ENCODE measurements around the gene KLHL7. TPM values are rescaled to one million over a fixed set of nuclear protein-coding genes. Genes with fewer than 3 reads are reported as not detected.
"Not testable (repeated sequence)": the region's sequence is repeated elsewhere in the genome, so short reads cannot be mapped to it uniquely, and the experiment has no call there.

The KLHL7 gene
- total RNA-seq, 1 experiment from 2014 or later, result 36.2 TPM

DNA sequence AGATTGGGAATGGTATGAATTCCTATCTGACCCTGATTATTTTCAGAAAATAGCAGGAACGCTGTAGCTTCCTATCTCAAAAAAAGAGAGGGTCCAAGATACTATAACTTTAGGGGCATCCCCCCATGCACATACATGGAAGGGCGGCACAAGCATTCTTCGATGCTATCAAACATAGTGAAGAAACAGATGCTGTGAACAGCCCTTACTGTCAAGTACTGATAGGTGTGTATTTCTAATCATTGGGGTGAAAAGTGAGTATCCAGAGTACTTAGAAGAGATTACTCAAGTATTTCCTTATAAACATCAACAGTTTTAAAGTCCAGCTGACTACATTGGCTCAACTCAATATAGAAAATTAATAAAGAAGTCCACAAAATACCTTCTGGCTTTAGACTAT is 59.3 kb downstream of the KLHL7 start:
- in situ Hi-C loops (cut with HindIII; ENCODE audit: low pct_unique_long_range_greater_than_20kb, low sequenced_read_pairs), result no loop called here
- DNase-seq (ENCODE audit: low read depth), result no peak

DNA sequence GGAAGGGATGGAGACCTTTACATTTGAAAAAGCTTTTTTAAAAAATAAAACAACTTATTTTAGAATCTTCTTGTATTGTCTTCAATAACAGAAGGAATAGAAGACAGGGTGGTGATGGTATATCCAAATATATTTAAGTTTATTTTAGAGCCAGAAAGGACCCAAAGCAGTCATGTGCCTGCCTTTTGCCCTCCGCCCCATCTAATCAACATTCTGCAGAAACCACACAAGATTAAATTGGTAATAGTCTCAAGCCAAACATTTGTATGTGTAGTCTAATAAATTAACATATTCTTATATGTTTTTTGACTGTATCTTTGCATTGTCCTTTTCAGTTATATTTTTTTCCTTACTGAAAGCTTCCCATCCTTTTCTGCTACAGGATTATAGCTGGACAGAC is 59.7 kb downstream of the KLHL7 start:
- no peak for DNase-seq (ENCODE audit: low read depth)
- in situ Hi-C loops (cut with HindIII; ENCODE audit: low pct_unique_long_range_greater_than_20kb, low sequenced_read_pairs), result no loop called here

- in situ Hi-C loops (cut with HindIII; ENCODE audit: low pct_unique_long_range_greater_than_20kb, low sequenced_read_pairs), result no loop called here
- no peak for DNase-seq (ENCODE audit: low read depth)
Observed at GRCh38 chr7:23167691-23168090, 62.1 kb downstream of the KLHL7 start.

DNA sequence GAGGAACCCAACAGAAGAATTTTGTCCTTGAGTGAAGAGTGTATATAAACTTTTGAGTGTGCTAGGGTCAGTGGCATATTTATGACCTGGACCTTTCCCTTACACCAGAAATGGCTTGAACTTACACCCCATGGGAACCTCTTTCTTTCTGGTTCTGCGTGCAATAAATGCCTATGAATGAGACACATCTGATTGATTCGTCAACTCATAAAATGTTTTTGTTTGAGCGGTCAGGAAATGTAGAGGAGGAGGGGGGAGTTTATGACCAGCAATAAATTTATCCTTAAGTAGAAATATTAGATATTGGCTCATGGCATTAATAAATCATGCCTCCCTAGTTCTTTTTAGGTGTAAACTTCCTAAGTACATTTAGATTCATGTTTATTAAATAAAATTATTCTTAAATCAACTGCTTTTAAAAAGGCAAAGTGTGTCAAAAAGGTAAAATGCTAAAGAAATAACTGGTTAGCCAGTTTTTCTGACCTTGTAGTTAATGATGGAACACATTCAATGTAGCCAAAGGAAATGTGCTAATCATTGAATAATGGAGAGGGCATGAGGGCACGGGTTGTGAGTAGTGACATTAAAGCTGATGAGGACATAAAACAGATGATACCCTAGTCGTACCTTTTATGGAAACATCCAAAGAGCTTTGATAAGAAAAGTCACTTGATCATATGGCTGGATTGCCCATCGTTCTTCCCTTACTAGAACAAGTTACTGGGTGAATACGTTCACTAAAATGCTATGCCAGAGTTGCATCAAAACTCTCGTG is 62.7 kb downstream of the KLHL7 start:
- in situ Hi-C loops (cut with HindIII; ENCODE audit: low pct_unique_long_range_greater_than_20kb, low sequenced_read_pairs), result no loop called here
- DNase-seq (ENCODE audit: low read depth), result no peak

DNA sequence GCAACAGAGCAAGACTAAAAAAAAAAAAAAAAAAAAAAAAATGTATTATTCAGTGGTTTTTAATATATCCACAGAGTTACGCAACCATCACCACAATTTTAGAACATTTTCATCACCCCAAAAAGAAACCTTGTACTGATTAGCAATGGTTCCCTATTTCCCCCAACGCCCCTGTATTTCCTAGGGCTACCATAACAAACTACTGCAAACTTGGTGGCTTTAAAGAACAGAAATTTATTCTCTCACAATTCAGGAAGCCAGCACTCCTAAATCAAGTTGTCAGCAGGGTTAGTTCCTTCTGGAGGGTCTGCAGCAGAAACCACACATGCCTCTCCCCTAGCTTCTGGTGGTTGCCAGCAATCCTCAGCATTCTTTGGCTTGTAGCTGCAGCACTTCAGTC is 70.4 kb downstream of the KLHL7 start:
- no peak for DNase-seq (ENCODE audit: low read depth)
- in situ Hi-C loops (cut with HindIII; ENCODE audit: low pct_unique_long_range_greater_than_20kb, low sequenced_read_pairs), result no loop called here

- DNase-seq (ENCODE audit: low read depth), result peak; percentile 98
- in situ Hi-C loops (cut with HindIII; ENCODE audit: low pct_unique_long_range_greater_than_20kb, low sequenced_read_pairs), result no loop called here
Observed at GRCh38 chr7:23181684-23182553, 76.3 kb downstream of the KLHL7 start, which contains the start of gene NUP42. Gene NUP42 (plus strand): TSS chr7:23182048. CDS start chr7:23182086, 38 bp downstream.

DNA sequence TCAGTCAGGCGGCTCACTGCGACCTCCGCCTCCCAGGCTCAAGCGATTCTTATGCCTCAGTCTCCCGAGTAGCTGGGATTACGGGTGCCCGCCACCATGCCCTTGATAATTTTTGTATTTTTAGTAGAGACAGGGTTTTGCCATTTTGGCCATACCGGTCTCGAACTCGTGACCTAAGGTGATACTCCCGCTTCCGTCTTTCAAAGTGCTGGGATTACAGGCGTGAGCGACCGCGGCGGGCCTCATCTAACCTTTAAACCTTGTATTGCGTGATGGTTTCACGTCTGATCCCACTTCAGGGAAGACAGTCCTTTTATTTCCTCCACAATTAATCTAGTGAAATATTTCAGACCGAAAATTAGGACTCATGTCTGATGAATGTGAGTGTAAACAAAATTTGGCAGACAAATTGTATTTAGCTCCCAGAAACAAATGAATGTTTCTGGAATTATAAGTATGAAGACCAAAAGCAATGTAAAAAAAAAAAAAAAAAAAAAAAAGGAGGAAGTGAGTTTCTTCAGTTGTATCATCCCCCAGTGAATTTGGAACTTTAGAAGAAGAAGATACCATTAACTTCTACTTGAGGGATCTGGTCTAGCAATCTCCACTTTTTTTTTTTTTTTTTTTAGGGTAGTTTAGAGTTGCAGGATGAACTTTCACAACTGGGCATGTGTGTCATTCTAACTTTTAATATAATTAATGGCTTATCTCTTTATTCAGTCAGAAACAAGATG is 77.9 kb downstream of the KLHL7 start:
- no peak for DNase-seq (ENCODE audit: low read depth)
- in situ Hi-C loops (cut with HindIII; ENCODE audit: low pct_unique_long_range_greater_than_20kb, low sequenced_read_pairs), result no loop called here

DNA sequence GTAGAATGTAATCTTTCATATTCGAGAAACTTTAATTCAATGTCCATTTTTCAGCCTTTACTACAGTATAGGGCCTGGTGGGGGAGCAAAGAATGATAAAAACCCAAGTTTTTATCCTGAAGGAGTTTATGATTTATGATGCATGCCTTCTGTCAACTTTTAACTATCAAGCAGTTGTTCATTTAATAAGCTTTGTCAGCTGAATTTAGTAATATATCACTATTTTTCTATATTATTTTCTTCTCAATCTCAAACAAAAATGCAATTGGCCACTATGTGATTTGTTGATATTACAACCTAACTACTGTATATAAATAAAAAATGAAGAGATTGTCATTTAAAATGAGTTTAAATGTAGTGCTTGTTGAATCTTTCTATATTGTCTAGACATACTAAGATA is 78.7 kb downstream of the KLHL7 start:
- in situ Hi-C loops (cut with HindIII; ENCODE audit: low pct_unique_long_range_greater_than_20kb, low sequenced_read_pairs), result no loop called here

DNA sequence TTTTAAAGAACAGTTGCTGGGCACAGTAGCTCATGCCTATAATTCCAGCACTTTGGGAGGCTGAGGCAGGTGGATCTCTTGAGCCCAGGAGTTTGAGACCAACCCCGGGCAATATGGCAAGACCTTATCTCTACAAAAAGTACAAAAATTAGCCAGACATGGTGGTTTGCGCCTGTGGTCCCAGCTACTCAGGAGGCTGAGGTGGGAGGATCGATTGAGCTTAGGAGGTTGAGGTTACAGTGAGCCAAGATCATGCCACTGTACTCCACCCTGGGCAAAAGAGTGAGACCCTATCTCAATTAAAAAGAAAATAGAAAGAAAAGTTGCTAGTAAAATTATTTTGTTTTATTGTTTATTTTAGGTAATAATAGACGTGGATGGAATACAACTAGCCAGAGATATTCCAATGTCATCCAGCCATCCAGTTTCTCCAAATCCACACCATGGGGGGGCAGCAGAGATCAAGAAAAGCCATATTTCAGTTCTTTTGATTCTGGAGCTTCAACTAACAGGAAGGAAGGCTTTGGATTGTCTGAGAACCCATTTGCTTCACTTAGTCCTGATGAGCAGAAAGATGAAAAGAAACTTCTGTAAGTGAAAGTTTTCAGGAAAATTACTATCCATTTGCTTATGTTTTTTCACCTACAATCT is 79.2 kb downstream of the KLHL7 start:
- DNase-seq (ENCODE audit: low read depth), result peak; percentile 44
- in situ Hi-C loops (cut with HindIII; ENCODE audit: low pct_unique_long_range_greater_than_20kb, low sequenced_read_pairs), result no loop called here

More for the DNA sequence above, 78.7 kb downstream of the KLHL7 start:
- DNase-seq (ENCODE audit: low read depth), result no peak

- DNase-seq (ENCODE audit: low read depth), result no peak
- in situ Hi-C loops (cut with HindIII; ENCODE audit: low pct_unique_long_range_greater_than_20kb, low sequenced_read_pairs), result no loop called here
Observed at GRCh38 chr7:23185980-23186379, 80.4 kb downstream of the KLHL7 start.

- no peak for DNase-seq (ENCODE audit: low read depth)
- in situ Hi-C loops (cut with HindIII; ENCODE audit: low pct_unique_long_range_greater_than_20kb, low sequenced_read_pairs), result no loop called here
Observed at GRCh38 chr7:23191022-23191421, 85.4 kb downstream of the KLHL7 start.

DNA sequence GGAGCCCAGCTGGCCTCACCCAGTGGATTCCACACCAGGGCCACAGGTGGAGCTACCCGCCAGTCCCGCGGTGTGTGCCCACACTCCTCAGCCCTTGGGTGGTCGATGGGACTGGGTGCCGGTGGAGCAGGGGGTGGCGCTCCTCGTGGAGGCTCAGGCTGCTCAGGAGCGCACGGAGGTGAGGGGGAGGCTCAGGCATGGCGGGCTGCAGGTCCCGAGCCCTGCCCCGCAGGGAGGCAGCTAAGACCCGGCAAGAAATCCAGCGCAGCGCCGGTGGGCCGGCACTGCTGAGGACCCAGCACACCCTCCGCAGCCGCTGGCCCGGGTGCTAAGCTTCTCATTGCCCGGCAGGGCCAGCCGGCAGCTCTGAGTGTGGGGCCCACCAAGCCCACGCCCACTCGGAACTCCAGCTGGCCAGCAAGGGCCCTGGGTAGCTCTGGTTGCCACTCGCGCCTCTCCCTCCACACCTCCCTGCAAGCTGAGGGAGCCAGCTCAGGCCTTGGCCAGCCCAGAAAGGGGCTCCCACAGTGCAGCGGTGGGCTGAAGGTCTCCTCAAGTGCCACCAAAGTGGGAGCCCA is 88.2 kb downstream of the KLHL7 start:
- in situ Hi-C loops (cut with HindIII; ENCODE audit: low pct_unique_long_range_greater_than_20kb, low sequenced_read_pairs); DNase-seq (ENCODE audit: low read depth): not testable (repeated sequence)

DNA sequence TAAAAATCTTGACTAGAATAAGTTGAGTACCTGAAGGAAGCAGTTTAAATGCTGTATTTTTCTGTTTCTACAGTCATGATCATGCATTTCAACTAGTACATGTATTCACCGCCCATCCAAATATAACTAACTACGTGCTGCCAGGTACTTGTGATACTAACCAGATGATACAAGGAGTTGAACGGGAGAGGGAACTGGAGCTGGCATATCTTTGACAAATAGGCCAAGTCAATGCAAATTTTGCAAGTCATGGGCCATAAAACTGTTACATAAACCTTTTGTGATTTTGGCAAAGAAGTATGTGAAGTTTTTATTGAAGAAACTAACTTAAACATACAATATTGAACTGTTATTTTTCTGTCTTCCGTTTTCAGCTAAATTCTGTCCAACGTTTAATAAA is 90.7 kb downstream of the KLHL7 start:
- in situ Hi-C loops (cut with HindIII; ENCODE audit: low pct_unique_long_range_greater_than_20kb, low sequenced_read_pairs), result no loop called here
- DNase-seq (ENCODE audit: low read depth), result no peak

GRCh38 chr7:23197745-23198144 is 92.2 kb downstream of the KLHL7 start:
- in situ Hi-C loops (cut with HindIII; ENCODE audit: low pct_unique_long_range_greater_than_20kb, low sequenced_read_pairs); DNase-seq (ENCODE audit: low read depth): not testable (repeated sequence)

DNA sequence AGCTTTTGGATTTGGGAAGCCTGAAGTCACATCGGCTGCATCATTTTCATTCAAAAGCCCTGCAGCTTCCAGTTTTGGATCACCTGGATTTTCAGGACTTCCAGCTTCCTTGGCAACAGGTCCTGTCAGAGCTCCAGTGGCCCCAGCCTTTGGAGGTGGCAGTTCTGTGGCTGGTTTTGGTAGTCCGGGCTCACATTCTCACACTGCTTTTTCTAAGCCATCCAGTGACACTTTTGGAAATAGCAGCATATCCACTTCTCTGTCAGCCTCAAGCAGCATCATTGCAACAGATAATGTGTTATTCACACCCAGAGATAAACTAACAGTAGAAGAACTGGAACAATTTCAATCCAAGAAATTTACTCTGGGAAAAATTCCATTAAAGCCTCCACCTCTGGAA is 94.7 kb downstream of the KLHL7 start:
- DNase-seq (ENCODE audit: low read depth), result no peak
- in situ Hi-C loops (cut with HindIII; ENCODE audit: low pct_unique_long_range_greater_than_20kb, low sequenced_read_pairs), result no loop called here

GRCh38 chr7:23204241-23204640 is 98.7 kb downstream of the KLHL7 start:
- DNase-seq (ENCODE audit: low read depth), result no peak
- in situ Hi-C loops (cut with HindIII; ENCODE audit: low pct_unique_long_range_greater_than_20kb, low sequenced_read_pairs), result no loop called here

DNA sequence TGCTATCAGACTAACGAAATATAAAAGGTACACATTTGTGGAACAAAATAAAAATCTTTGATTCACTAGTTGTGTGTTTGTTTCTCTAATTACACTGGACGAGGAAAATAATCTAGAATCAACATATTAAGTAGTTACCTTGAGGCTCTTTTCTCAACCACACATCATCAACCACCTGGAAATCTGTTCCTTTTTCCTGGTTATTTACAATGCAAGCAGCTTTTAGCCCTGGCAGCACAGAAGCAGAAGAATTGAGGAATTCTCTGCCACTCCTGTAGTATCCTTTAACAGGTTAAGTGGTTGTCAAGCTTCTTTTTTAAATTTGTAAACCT is 100.0 kb downstream of the KLHL7 start:
- DNase-seq (ENCODE audit: low read depth), result no peak
- in situ Hi-C loops (cut with HindIII; ENCODE audit: low pct_unique_long_range_greater_than_20kb, low sequenced_read_pairs), result no loop called here
